ENCODE results near the gene CADPS2. TPM values are rescaled to one million over a fixed set of nuclear protein-coding genes. Genes with fewer than 3 reads are reported as not detected.
A peak's percentile ranks its signal among the peaks of the same experiment; 100 is the strongest.

CADPS2 gene
- total RNA-seq, 1 experiment from 2014 or later, result 12.2 TPM

- TF ChIP-seq ARID4B (CRISPR knock-in tag; IDR thresholded peaks at IDR 0.05; ENCODE audit: borderline replicate concordance), result 0 out of 2 replicates have a peak, but pooled peaks have one; percentile 46
- no peak for TF ChIP-seq HMGA2 (CRISPR knock-in tag; IDR thresholded peaks at IDR 0.05)
- TF ChIP-seq ESRRA (CRISPR knock-in tag; IDR thresholded peaks at IDR 0.05; ENCODE audit: borderline replicate concordance), result no peak
- no peak for TF ChIP-seq NFATC4 (CRISPR knock-in tag; IDR thresholded peaks at IDR 0.05)
- peak; percentile 75; the same call in 1 of the 2 replicates for TF ChIP-seq TP53 (CRISPR knock-in tag; IDR thresholded peaks at IDR 0.05)
- no peak for TF ChIP-seq IRF2 (CRISPR knock-in tag; IDR thresholded peaks at IDR 0.05; ENCODE audit: borderline replicate concordance, low read depth)
- no peak for TF ChIP-seq MLX (CRISPR knock-in tag; IDR thresholded peaks at IDR 0.05)
- TF ChIP-seq USF2 (CRISPR knock-in tag; IDR thresholded peaks at IDR 0.05), result peak; percentile 10; the same call in 1 of the 2 replicates
- peak; percentile 49; the same call in 1 of the 2 replicates for TF ChIP-seq FOXP4 (CRISPR knock-in tag; IDR thresholded peaks at IDR 0.05)
- TF ChIP-seq ZBTB21 (CRISPR knock-in tag; IDR thresholded peaks at IDR 0.05; ENCODE audit: borderline replicate concordance), result peak; percentile 90
- peak; percentile 76; the same call in 1 of the 2 replicates for TF ChIP-seq HMGXB4 (CRISPR knock-in tag; IDR thresholded peaks at IDR 0.05)
- TF ChIP-seq ZNF423 (CRISPR knock-in tag; IDR thresholded peaks at IDR 0.05), result peak; percentile 50; the same call in 1 of the 2 replicates
- TF ChIP-seq FOXK1 (CRISPR knock-in tag; IDR thresholded peaks at IDR 0.05), result no peak
- peak; percentile 90 for TF ChIP-seq ETV6 (CRISPR knock-in tag; IDR thresholded peaks at IDR 0.05)
- peak; percentile 6; the same call in 1 of the 2 replicates for TF ChIP-seq ZNF138 (CRISPR knock-in tag; conservative IDR thresholded peaks at IDR 0.05)
- 0 out of 2 replicates have a peak, but pooled peaks have one; percentile 8 for TF ChIP-seq AFF4 (CRISPR knock-in tag; IDR thresholded peaks at IDR 0.05; ENCODE audit: borderline replicate concordance)
- TF ChIP-seq ZSCAN18 (CRISPR knock-in tag; IDR thresholded peaks at IDR 0.05), result no peak
- TF ChIP-seq FOXP1 (CRISPR knock-in tag; IDR thresholded peaks at IDR 0.05; ENCODE audit: borderline replicate concordance), result peak; percentile 81
- TF ChIP-seq E2F5 (CRISPR knock-in tag; IDR thresholded peaks at IDR 0.05), result peak; percentile 84; the same call in 1 of the 2 replicates
- peak; percentile 16; the same call in 1 of the 2 replicates for TF ChIP-seq TEAD1 (CRISPR knock-in tag; IDR thresholded peaks at IDR 0.05)
- no peak for TF ChIP-seq NFYB (CRISPR knock-in tag; conservative IDR thresholded peaks at IDR 0.05; ENCODE audit: low read depth)
These were observed 575.9 kb downstream of the CADPS2 start (continued) for GRCh38 chr7:122310119-122311021.

Measured in WTC11 (cell line).